Right ventricle myocardium superior (tissue), 1 donor: ENCODE data around the gene TMX4. TPM values are rescaled to one million over a fixed set of nuclear protein-coding genes. Genes with fewer than 3 reads are reported as not detected.

Experiments
- total RNA-seq: library from RNA; stranded (reverse); fragmentation: NEBNext Ultra II Directional; extraction: Animal tissue kit (Norgen Biotek cat#: 25700); gene quantifications from one replicate; pipeline ENCODE4 v1.2.1, GENCODE V29; 2021
- donor health status: DM: no; HTN: yes; CAD: no; lungs with severe emphysema.

TMX4 gene
- total RNA-seq, 1 donor from 2014 or later = 123 TPM

Other genes starting within 250 kb of the TMX4 start
- not detected for gene HAO1, start 79.3 kb downstream of the TMX4 start, total RNA-seq
- gene PLCB1, start 112.5 kb upstream of the TMX4 start, total RNA-seq = 6.3 TPM